HCT116 (cell line): ENCODE data around the gene MARS1. TPM values are rescaled to one million over a fixed set of nuclear protein-coding genes. Genes with fewer than 3 reads are reported as not detected.

Source experiments
- ATAC-seq: fragments of 200-7000 bp; cut with Tn5 transposase; 2 replicates; pipeline ENCODE4 v1.9.1; 2020; ENCODE audit warnings: mild to moderate bottlenecking, moderate library complexity
- BruUV-seq: library from RNA; stranded (reverse); fragments of 400-500 nt; replicated peaks from 2 replicates; lab custom pipeline; 2021; lab: Mats Ljungman, UMichigan
- CTCF ChIA-PET: fragments of 300-600 bp; sonication (Branson Sonifier 250); formaldehyde crosslinking; loops from one replicate; lab custom pipeline; 2021; ENCODE audit warnings: antibody characterized with exemption; lab: Charles Lee
- POLR2A ChIA-PET: fragments of 300-600, 350-600 bp; sonication (Branson Sonifier 250); formaldehyde crosslinking; loops from one replicate; lab custom pipeline; 2021; ENCODE audit warnings: antibody characterized with exemption; lab: Charles Lee
- RAD21 ChIA-PET, 2 experiments: fragments of 300-600 bp; sonication (Branson Sonifier 250); formaldehyde crosslinking; loops; one replicate each; lab custom pipeline; 2023; ENCODE audit warnings: low total read pairs in 2 of 2; ENCODE audit not compliant: uncharacterized antibody in 2 of 2, unreplicated experiment in 2 of 2, low non-redundant PET in 1 of 2; lab: Charles Lee
- DNase-seq: peaks from one replicate; pipeline ENCODE4 v3.0.0-alpha.2; 2010; ENCODE audit warnings: low read depth, low spot score
- H2AFZ ChIP-seq: fragments of 200-600 bp; shearing (Covaris generic), sonication (generic); 2 replicates; pipeline ENCODE4 v1.6.1; 2017; ENCODE audit warnings: low read depth, mixed run types, mixed read lengths, antibody characterized with exemption, low read length; ENCODE audit not compliant: poor library complexity, severe bottlenecking
- H3K27ac ChIP-seq: 2 replicates; pipeline ENCODE4 v1.5.1; 2012; ENCODE audit warnings: low read depth, low read length
- H3K27me3 ChIP-seq: fragments of 200-600 bp; sonication (generic); 2 replicates; pipeline ENCODE4 v1.6.1; 2016; ENCODE audit warnings: mixed run types, low read length, mixed read lengths; ENCODE audit not compliant: insufficient read depth
- H3K36me3 ChIP-seq, 2 experiments: fragments of 200-500 bp in 1 of 2; fragments of 200-600 bp in 1 of 2; sonication (Bioruptor generic) in 1 of 2; sonication (generic) in 1 of 2; 2 replicates each; pipeline versions ENCODE4 v1.5.1 to v1.6.1; 2014 to 2016; ENCODE audit warnings: low read length in 2 of 2, inconsistent platforms in 1 of 2, mixed read lengths in 1 of 2, mixed run types in 1 of 2; ENCODE audit not compliant: insufficient read depth in 2 of 2, control insufficient read depth in 1 of 2
- H3K4me1 ChIP-seq, 2 experiments: fragments of 200-600 bp in 1 of 2; sonication (generic) in 1 of 2; 2 replicates each; pipeline versions ENCODE4 v1.5.1 to v1.6.1; 2012 to 2017; ENCODE audit warnings: low read length in 2 of 2, inconsistent platforms in 1 of 2, mild to moderate bottlenecking in 1 of 2, mixed read lengths in 1 of 2, mixed run types in 1 of 2, moderate library complexity in 1 of 2; ENCODE audit not compliant: insufficient read depth in 2 of 2, control insufficient read depth in 1 of 2
- H3K4me2 ChIP-seq: fragments of 200-600 bp; sonication (generic); 2 replicates; pipeline ENCODE4 v1.6.1; 2017; ENCODE audit warnings: mixed run types, low read length, mixed read lengths
- H3K4me3 ChIP-seq, 2 experiments: fragments of 200-600 bp in 1 of 2; sonication (generic) in 1 of 2; replicated peaks in 1 of 2; 2 replicates each; pipeline ENCODE4 v1.5.1; 2011 to 2016; ENCODE audit warnings: low read length in 2 of 2, control low read depth in 1 of 2, low read depth in 1 of 2, mild to moderate bottlenecking in 1 of 2, mixed read lengths in 1 of 2, mixed run types in 1 of 2
- H3K79me2 ChIP-seq: fragments of 200-600 bp; sonication (generic); 2 replicates; pipeline ENCODE4 v1.6.1; 2017; ENCODE audit warnings: mild to moderate bottlenecking, mixed run types, low read length, moderate library complexity, mixed read lengths; ENCODE audit not compliant: insufficient read depth
- H3K9ac ChIP-seq: fragments of 200-600 bp; sonication (generic); 2 replicates; pipeline ENCODE4 v1.6.1; 2016; ENCODE audit warnings: low read length, mixed read lengths
- H3K9me2 ChIP-seq: fragments of 200-600 bp; sonication (generic), shearing (Covaris generic); 2 replicates; pipeline ENCODE4 v1.6.1; 2017; ENCODE audit warnings: mixed run types, mild to moderate bottlenecking, moderate library complexity; ENCODE audit not compliant: insufficient read depth
- H3K9me3 ChIP-seq, 2 experiments: fragments of 200-500 bp in 1 of 2; fragments of 200-600 bp in 1 of 2; sonication (Bioruptor generic) in 1 of 2; sonication (generic) in 1 of 2; 2 replicates each; pipeline ENCODE4 v1.6.1; 2014 to 2017; ENCODE audit warnings: low read length in 2 of 2, mixed read lengths in 2 of 2, inconsistent platforms in 1 of 2, low read depth in 1 of 2, mild to moderate bottlenecking in 1 of 2, mixed run types in 1 of 2, moderate library complexity in 1 of 2; ENCODE audit not compliant: control insufficient read depth in 1 of 2, insufficient read depth in 1 of 2
- H4K20me1 ChIP-seq: fragments of 200-600 bp; sonication (generic), shearing (Covaris generic); 2 replicates; pipeline ENCODE4 v1.6.1; 2017; ENCODE audit warnings: mixed run types, mild to moderate bottlenecking, moderate library complexity; ENCODE audit not compliant: insufficient read depth
- JUND ChIP-seq: IDR thresholded peaks from 2 replicates; pipeline ENCODE4 v1.6.1; 2012
- POLR2AphosphoS5 ChIP-seq: IDR thresholded peaks from 2 replicates; pipeline ENCODE4 v1.6.1; 2011; ENCODE audit warnings: mild to moderate bottlenecking, low read depth, low read length, moderate library complexity
- SP1 ChIP-seq: IDR thresholded peaks from 2 replicates; pipeline ENCODE4 v1.6.1; 2012; ENCODE audit warnings: low read depth
- SRF ChIP-seq: IDR thresholded peaks from 2 replicates; pipeline ENCODE4 v1.6.1; 2012; ENCODE audit warnings: low read depth
- ZNF274 ChIP-seq: fragments of 200-500 bp; sonication (Bioruptor generic); IDR thresholded peaks from 2 replicates; pipeline ENCODE4 v1.6.1; 2014; ENCODE audit warnings: mild to moderate bottlenecking, low read depth, low read length, inconsistent platforms
- intact Hi-C: fragments of 100-400 bp; cut with micrococcal nuclease; formaldehyde crosslinking; loops from 2 replicates; pipeline ENCODE4 v1.10.0; 2022
- total RNA-seq: library from RNA; stranded (reverse); gene quantifications from one replicate; pipeline ENCODE4 v1.2.1, GENCODE V29; 2021; ENCODE audit not compliant: unreplicated experiment
- TF ChIP-seq, protein P1 (sequence below): IDR thresholded peaks from 2 replicates; pipeline ENCODE4 v1.6.1; 2012
- TF ChIP-seq, protein P2 (sequence below), 3 experiments: fragments of 200-600 bp in 1 of 3; sonication (generic) in 1 of 3; IDR thresholded peaks in 2 of 3; conservative IDR thresholded peaks in 1 of 3; 2 replicates each; pipeline ENCODE4 v1.5.1; 2012 to 2017; ENCODE audit warnings: low read depth in 2 of 3, low read length in 2 of 3, antibody characterized with exemption in 1 of 3, borderline replicate concordance in 1 of 3, control low read depth in 1 of 3, mild to moderate bottlenecking in 1 of 3, mixed read lengths in 1 of 3, mixed run types in 1 of 3, moderate library complexity in 1 of 3; ENCODE audit not compliant: insufficient read depth in 1 of 3

Gene MARS1
- total RNA-seq, 1 experiment from 2014 or later, result 344 TPM

DNA sequence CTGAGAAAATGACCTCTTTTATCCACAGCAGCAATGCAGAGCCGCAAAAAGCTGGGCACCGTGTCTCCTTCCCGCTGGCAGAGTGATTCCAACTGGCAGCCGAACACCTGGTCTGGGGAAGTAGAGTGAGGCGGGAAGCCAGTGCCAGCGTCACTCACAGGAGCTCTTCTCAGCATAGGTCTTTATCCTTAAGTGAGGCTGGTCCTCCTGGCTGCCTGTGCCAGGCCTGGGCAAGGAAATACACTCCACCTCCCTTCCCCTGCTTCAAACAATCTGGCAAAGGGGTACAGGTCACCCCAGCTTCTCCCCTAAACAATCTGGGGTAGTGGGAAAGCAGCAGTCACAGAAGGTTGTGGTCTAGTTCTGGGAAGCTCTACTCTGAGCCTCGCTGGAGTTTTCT, 13.0 kb upstream of the MARS1 start:
- no peak overlapping the region for H3K4me2 ChIP-seq
- TF ChIP-seq SRF, result no peak
- no peak for TF ChIP-seq ZNF274
- no peak for TF ChIP-seq JUND
- TF ChIP-seq SP1, result no peak
- TF ChIP-seq, protein P1, sequence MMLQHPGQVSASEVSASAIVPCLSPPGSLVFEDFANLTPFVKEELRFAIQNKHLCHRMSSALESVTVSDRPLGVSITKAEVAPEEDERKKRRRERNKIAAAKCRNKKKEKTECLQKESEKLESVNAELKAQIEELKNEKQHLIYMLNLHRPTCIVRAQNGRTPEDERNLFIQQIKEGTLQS, result no peak
- TF ChIP-seq POLR2AphosphoS5, result no peak
- TF ChIP-seq, protein P2, sequence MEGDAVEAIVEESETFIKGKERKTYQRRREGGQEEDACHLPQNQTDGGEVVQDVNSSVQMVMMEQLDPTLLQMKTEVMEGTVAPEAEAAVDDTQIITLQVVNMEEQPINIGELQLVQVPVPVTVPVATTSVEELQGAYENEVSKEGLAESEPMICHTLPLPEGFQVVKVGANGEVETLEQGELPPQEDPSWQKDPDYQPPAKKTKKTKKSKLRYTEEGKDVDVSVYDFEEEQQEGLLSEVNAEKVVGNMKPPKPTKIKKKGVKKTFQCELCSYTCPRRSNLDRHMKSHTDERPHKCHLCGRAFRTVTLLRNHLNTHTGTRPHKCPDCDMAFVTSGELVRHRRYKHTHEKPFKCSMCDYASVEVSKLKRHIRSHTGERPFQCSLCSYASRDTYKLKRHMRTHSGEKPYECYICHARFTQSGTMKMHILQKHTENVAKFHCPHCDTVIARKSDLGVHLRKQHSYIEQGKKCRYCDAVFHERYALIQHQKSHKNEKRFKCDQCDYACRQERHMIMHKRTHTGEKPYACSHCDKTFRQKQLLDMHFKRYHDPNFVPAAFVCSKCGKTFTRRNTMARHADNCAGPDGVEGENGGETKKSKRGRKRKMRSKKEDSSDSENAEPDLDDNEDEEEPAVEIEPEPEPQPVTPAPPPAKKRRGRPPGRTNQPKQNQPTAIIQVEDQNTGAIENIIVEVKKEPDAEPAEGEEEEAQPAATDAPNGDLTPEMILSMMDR (IDR thresholded peaks at IDR 0.05 in 2 of 3, conservative IDR thresholded peaks at IDR 0.05 in 1 of 3; ENCODE audit: borderline replicate concordance in 1 of 3, insufficient read depth in 1 of 3, low read depth in 2 of 3, low read length in 2 of 3), result no peak
- no peak overlapping the region for H2AFZ ChIP-seq
- H3K27me3 ChIP-seq, result peaks cover 21% of the 10 kb centered on the region; the same call in 1 of the 2 replicates
- H3K9me2 ChIP-seq, result no peaks in the 10 kb centered on the region
- H3K4me3 ChIP-seq, result no peak overlapping the region
- no peak overlapping the region for H3K27ac ChIP-seq
- ChIA-PET POLR2A (interaction anchor here (0.6 kb wide), 1 partner anchor 29 kb away, joined by 4 read pairs; no protein-coding TSS in a partner anchor), CTCF (no interaction called here), RAD21 (interaction anchor here in 1 of 2 experiments (0.7 kb wide), 1 partner anchor 16 kb away, joined by 3 read pairs; no protein-coding TSS in a partner anchor)
- intact Hi-C loops, result no loop called here
- BruUV-seq, result no TSS peak
- no peaks in the 10 kb centered on the region for H3K36me3 ChIP-seq
- H3K79me2 ChIP-seq, result no peaks in the 10 kb centered on the region
- H4K20me1 ChIP-seq, result no peaks in the 10 kb centered on the region
- no peak overlapping the region for H3K9ac ChIP-seq
- ATAC-seq, result no peak
- no peaks in the 10 kb centered on the region for H3K9me3 ChIP-seq
- DNase-seq, result no peak
- H3K4me1 ChIP-seq, result peaks cover 0 to 16% of the 10 kb centered on the region in 2 experiments; a peak in 2 of 4 replicates
